Subcutaneous adipose tissue (tissue), 4 donors: ENCODE data around the gene TP73. TPM values are rescaled to one million over a fixed set of nuclear protein-coding genes. Genes with fewer than 3 reads are reported as not detected.

Experiments used
- CTCF ChIP-seq: fragments of 450-650 bp; IDR thresholded peaks from one replicate; pipeline ENCODE4 v1.5.1; 2016; ENCODE audit warnings: low read depth, mild to moderate bottlenecking, control low read depth, antibody characterized with exemption, moderate library complexity
- small RNA-seq: library from RNA; depleted of rRNA; stranded (forward); fragments of <200 nt; gene quantifications from one replicate; pipeline ENCODE3, GENCODE V24; 2016
- total RNA-seq, 4 donors: library from RNA; depleted of rRNA; stranded (reverse); fragments of >200 nt; gene quantifications; one replicate each; pipeline ENCODE4 v1.1.0, GENCODE V29; 2016

TP73 gene
- total RNA-seq, 4 donors from 2014 or later: 0.17 TPM; not detected in 3

- TF ChIP-seq CTCF: no peak
Observed at GRCh38 chr1:3779265-3779911, 127.1 kb downstream of the TP73 start.

GRCh38 chr1:3779912-3780416 is 127.6 kb downstream of the TP73 start:
- no peak for TF ChIP-seq CTCF

GRCh38 chr1:3780901-3781300 is 128.6 kb downstream of the TP73 start:
- TF ChIP-seq CTCF: no peak

- TF ChIP-seq CTCF: no peak
Observed at GRCh38 chr1:3783651-3784474, 131.5 kb downstream of the TP73 start.

GRCh38 chr1:3785045-3785444 is 132.7 kb downstream of the TP73 start:
- TF ChIP-seq CTCF: no peak

- no peak for TF ChIP-seq CTCF
Observed at GRCh38 chr1:3785456-3786157, 133.3 kb downstream of the TP73 start.

Small RNA genes lying within 50 kb of the gene (small RNA-seq; reads per million reads assigned to genes)
- not detected for gene RF02197
- not detected for gene RN7SL574P

Other genes with a start within 250 kb of the TP73 start
- gene ARHGEF16, start 197.9 kb upstream of the TP73 start, total RNA-seq: 10 to 100 TPM in 1 of 4 donors, 1 to 10 TPM in 1, under 1 TPM in 2; 0.17 to 19.6 (median 2.0) TPM
- gene MEGF6, start 41.0 kb upstream of the TP73 start, total RNA-seq: 10 to 100 TPM; 10.0 to 24.7 (median 17.1) TPM
- gene TPRG1L, start 27.5 kb upstream of the TP73 start, total RNA-seq: 10 to 100 TPM; 42.6 to 60.3 (median 52.5) TPM
- 10 to 100 TPM; 16.8 to 20.5 (median 19.5) TPM for gene WRAP73, start 2.4 kb upstream of the TP73 start, total RNA-seq
- gene CCDC27, start 99.9 kb downstream of the TP73 start, total RNA-seq: not detected
- gene SMIM1, start 120.2 kb downstream of the TP73 start, total RNA-seq: 1 to 10 TPM in 1 of 4 donors, not detected in 3; 4.7 TPM
- gene LRRC47, start 144.0 kb downstream of the TP73 start, total RNA-seq: 10 to 100 TPM; 17.7 to 42.0 (median 22.3) TPM
- gene CEP104, start 204.7 kb downstream of the TP73 start, total RNA-seq: 10 to 100 TPM; 27.9 to 76.0 (median 33.9) TPM
- gene DFFB, start 205.0 kb downstream of the TP73 start, total RNA-seq: 1 to 10 TPM in 3 of 4 donors, under 1 TPM in 1; 0.82 to 8.7 (median 4.8) TPM
- gene C1orf174, start 247.8 kb downstream of the TP73 start, total RNA-seq: 10 to 100 TPM; 17.0 to 21.4 (median 18.0) TPM